ENCODE data around the gene MTUS2.

MTUS2 gene

GRCh38 chr13:29022968-29023367 is 202.8 kb downstream of the MTUS2 start:
- DNase-seq (ENCODE audit: low read depth in 2 of 2): no peak

DNA sequence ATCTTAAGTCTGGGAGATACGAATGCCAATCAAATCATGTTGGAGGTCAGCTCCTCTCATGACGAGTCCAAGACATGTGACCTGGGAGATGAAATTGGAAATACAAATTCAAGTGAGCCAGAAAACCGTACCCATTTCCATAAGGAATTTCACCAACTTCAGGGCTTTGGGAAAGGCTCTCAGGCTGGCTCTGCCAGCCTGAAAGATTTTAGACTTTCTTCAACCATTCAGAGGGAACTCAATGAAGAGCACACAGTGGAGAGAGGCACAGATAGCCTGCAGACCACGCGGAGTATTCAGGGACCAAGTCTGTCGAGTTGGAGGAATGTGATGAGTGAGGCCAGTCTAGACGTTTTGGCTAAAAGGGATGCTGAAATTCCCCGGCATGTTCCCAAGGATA is 204.6 kb downstream of the MTUS2 start:
- no peak for DNase-seq (ENCODE audit: low read depth in 2 of 2)

GRCh38 chr13:29028868-29029267 is 208.7 kb downstream of the MTUS2 start:
- no peak for DNase-seq (ENCODE audit: low read depth in 2 of 2)

- DNase-seq (ENCODE audit: low read depth in 2 of 2): no peak
These were observed 218.6 kb downstream of the MTUS2 start for GRCh38 chr13:29038700-29039099.

GRCh38 chr13:29039212-29039611 is 219.1 kb downstream of the MTUS2 start:
- DNase-seq (ENCODE audit: low read depth in 2 of 2): no peak

DNA sequence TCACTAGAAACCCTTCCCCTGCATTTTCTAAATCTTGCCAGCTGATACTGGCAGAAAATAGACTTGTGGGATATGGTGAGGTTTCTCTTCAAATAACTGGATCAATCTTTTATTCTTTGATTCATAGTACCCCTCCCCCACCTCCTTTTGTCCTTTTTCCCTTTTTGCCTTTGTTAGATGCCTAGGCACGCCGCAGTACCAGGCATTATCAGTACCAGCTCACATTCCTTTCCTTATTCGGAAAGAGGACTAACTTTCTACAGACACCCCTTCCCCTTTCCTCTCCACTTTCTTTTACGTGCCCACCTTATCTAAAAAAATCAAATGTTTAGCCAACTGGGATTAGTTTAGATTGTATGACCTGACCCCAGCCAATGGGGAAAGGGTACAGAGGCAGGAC is 226.4 kb downstream of the MTUS2 start:
- no peak for DNase-seq (ENCODE audit: low read depth in 2 of 2)

GRCh38 chr13:29049524-29049923 is 229.4 kb downstream of the MTUS2 start:
- no peak for DNase-seq (ENCODE audit: low read depth in 2 of 2)

GRCh38 chr13:29050719-29051118 is 230.6 kb downstream of the MTUS2 start:
- DNase-seq (ENCODE audit: low read depth in 2 of 2): no peak

- DNase-seq (ENCODE audit: low read depth in 2 of 2): no peak
These were observed 239.7 kb downstream of the MTUS2 start for GRCh38 chr13:29059800-29060199.

DNA sequence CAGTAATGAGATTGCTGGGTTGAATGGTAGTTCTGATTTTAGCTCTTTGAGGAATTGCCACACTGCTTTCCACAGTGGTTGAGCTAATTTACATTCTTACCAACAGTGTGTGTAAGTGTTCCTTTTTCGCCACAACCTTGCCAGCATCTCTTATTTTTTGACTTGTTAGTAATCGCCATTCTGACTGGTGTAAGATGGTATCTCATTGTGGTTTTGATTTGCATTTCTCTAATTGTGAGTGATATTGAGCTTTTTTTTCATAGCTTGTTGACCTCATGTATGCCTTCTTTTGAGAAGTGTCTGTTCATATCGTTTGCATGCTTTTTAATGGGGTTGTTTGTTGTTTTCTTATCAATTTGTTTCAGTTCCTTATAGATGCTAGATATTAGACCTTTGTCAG is 245.0 kb downstream of the MTUS2 start:
- DNase-seq (ENCODE audit: low read depth in 2 of 2): no peak

- no peak for DNase-seq (ENCODE audit: low read depth in 2 of 2)
These were observed 247.3 kb downstream of the MTUS2 start for GRCh38 chr13:29067306-29067945.

DNA sequence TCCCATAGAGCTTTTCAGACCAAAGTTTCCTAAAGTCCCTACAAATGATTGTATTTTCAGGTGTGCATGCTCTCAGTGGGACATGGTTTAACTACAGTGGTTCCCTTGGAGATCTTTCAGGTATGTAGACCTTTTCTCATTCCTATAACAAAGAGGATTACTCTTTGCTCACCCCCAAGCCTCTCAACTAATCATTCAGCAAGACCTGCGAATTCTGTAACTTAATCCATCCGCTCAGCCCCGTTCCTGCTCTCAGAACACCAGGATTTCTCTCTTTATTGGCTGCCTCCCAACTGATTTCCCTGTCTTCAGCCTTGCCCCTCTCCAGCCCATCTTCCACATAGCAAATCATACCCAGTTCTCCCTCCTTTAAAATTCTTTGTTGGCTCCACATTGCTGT is 253.6 kb downstream of the MTUS2 start:
- DNase-seq (ENCODE audit: low read depth in 2 of 2): no peak

DNA sequence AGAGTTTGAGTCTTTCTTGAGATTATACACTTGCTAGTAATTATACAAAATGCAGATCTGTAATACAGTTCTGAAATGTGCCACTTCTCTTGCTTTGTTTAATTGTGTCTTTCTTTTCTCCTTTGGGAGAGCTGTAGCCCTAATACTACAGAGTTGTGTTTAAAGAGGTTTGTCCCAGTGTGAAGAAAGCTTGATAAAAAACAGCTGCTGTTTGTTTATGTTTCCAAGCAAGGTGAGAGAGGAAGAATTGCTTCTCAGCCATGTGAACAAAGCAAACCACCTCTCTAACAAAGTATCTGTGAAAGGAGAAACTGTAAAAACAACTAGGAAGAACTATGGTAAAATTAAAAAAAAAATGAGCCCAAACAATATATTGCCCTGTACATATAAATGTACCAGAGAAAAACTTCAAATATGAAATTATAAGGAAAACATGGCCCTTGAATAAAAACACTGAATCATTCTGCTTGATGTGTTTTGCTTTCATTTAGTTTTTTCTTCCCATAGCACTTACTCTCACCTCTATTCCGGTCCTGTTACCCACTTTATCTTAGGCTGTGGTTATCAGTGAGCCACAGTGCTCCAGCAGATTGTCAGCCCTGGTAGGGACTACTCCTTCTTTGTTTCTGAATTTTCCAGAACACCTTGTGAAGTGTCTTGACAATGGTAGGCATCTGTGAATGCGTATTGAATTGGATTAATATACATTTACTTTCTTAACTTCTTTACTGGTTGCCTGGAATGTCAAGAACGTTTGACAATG is 257.1 kb downstream of the MTUS2 start:
- no peak for DNase-seq (ENCODE audit: low read depth in 2 of 2)

DNA sequence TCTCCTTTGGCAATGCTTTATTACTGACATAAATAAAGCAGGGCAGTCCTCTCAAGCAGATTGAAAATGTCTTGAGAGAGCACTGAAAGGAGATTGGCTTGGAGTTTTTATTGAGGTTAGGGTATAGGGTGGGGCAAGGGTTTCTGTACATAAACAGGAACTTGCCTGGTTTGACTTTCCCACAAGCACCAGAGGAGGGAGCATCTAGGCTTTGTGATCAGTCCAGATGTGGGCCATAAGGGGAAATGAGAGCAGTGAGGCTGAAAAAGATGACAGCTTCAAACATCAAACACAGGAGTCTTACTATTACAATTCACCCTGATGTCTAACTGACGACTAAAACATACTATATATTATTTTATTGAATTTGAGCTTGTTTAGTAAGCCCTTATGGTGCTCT is 260.9 kb downstream of the MTUS2 start:
- DNase-seq (ENCODE audit: low read depth in 2 of 2): no peak

GRCh38 chr13:29081697-29082440 is 261.7 kb downstream of the MTUS2 start:
- no peak for DNase-seq (ENCODE audit: low read depth in 2 of 2)

DNA sequence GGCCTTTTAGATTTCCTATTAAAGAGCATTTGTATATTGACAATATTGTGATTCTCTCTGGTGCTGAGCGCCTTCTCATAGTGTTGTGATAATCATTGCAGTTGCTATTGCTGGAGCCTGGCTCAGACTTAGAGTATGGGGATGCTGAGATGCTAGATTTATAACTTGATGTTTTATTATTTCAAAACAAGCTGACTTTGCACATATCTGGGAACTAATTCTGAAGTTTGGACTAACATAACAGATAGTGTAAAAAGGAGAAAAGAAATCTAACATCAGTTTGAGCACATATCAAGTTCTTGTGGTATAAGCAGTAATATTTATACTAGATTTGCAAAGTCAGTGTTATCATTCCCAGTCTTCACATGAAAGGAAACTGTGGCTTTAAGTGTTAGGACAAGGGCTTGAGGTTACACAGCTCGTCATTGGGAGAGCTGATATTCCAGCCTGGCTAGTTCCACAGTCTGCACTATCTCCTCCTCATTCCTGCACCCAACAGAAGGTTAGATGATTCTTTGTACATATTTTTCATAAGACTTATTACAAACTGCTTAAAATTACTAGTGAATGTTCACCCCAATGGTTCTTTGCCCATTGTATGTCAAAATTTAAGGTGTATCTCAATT is 279.8 kb downstream of the MTUS2 start:
- DNase-seq (ENCODE audit: low read depth in 2 of 2): no peak

DNA sequence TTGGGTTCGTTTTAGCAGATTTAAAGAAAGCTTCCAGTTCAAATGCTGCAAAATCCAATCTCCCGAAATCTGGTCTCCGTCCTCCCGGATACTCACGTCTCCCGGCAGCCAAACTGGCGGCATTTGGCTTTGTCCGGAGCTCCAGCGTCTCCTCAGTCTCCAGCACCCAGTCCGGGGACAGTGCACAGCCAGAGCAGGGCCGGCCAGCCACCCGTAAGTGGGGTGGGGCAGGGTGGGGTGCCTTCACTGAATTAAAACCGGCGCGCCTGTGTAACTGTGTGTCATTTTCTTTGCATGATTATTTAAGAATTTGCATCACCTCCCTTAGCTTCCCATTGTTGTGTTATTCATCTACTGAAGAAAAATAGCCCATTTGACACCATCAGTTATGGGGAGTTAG is 280.6 kb downstream of the MTUS2 start:
- DNase-seq (ENCODE audit: low read depth in 2 of 2): no peak

- DNase-seq (ENCODE audit: low read depth in 2 of 2): no peak
These were observed 281.3 kb downstream of the MTUS2 start for GRCh38 chr13:29101409-29101808.

GRCh38 chr13:29101905-29102304 is 281.8 kb downstream of the MTUS2 start:
- no peak for DNase-seq (ENCODE audit: low read depth in 2 of 2)

DNA sequence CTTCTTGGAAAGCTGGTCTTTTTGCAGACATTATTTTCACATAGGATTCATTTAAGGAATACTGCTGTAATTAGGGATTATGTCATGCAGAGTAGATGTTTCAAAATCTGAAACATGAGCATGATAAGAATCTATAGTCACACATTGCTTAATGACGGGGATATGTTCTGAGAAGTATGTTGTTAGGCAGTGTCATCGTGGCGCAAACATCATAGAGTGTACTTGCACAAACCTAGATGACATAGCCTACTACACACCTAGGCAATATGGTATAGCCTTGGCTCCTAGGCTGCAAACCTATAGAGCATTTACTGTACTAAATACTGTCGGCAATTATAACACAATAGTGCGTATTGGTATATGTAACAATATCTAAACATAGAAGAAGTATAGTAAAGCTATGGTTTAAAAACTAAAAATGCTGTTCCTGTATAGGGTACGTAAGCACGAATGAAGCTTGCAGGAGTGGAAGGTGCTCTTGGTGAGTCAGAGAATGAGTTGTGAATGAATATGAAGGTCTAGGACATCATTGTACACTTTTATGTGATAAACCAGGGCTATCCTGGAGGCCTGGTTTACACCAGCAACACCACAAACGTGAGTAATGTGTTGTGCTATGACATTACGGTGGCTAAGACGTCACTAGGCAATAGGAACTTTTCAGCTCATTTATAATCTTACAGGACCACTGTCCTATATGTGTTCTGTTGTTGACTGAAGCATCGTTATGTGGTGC is 283.1 kb downstream of the MTUS2 start:
- no peak for DNase-seq (ENCODE audit: low read depth in 2 of 2)

GRCh38 chr13:29104461-29104860 is 284.3 kb downstream of the MTUS2 start:
- no peak for DNase-seq (ENCODE audit: low read depth in 2 of 2)

DNA sequence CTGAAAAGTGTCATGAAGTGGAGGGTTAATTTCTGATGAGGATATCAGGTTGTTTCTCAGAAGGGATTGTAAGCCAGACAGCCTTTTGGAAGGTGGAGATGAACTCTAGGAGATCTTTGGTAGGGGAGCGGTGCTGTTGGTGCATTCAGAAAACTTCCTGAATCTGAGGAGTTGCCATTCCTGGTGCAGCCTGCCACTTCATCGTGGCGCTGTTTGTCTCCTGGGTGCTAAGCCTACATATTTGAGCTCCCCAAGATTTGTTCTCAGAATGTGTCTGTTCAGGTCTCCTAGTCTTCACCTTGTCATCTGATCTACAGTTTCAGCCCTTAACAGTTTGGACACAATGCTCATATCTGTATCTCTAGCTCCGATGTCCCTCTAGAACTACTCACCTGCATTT is 285.6 kb downstream of the MTUS2 start:
- DNase-seq (ENCODE audit: low read depth in 2 of 2): no peak

All from stimulated activated CD8-positive, alpha-beta memory T cell treated with anti-CD3 and anti-CD28 coated beads, Interleukin-7, amount 100 ng/mL, for 4 hours (primary cell).